WTC11 (cell line): ENCODE measurements around the gene ZXDC.

Experiments used
- ATF3 ChIP-seq: sonication (generic); formaldehyde crosslinking; conservative IDR thresholded peaks from 2 replicates; pipeline ENCODE4 v1.8.1; 2022; ENCODE audit warnings: mild to moderate bottlenecking, missing genetic modification reagents
- CREM ChIP-seq: sonication (generic); formaldehyde crosslinking; IDR thresholded peaks from 2 replicates; pipeline ENCODE4 v1.8.1; 2022; ENCODE audit warnings: mild to moderate bottlenecking, missing genetic modification reagents, moderate library complexity
- CTCF ChIP-seq: fragments of 200-600 bp; IDR thresholded peaks from 2 replicates; pipeline ENCODE4 v1.8.0; 2022; ENCODE audit warnings: antibody characterized with exemption
- ELF4 ChIP-seq: sonication (generic); formaldehyde crosslinking; IDR thresholded peaks from 2 replicates; pipeline ENCODE4 v1.8.1; 2022; ENCODE audit warnings: low read depth, mild to moderate bottlenecking, moderate library complexity, missing genetic modification reagents
- NR2C2 ChIP-seq: sonication (generic); formaldehyde crosslinking; IDR thresholded peaks from 2 replicates; pipeline ENCODE4 v1.8.0; 2022; ENCODE audit warnings: mild to moderate bottlenecking, missing genetic modification reagents
- ZNF416 ChIP-seq: fragments of 250-450 bp; sonication (Bioruptor Pico); IDR thresholded peaks from 2 replicates; pipeline ENCODE4 v1.9.0; 2021; ENCODE audit warnings: mild to moderate bottlenecking, inconsistent platforms

- no peak for TF ChIP-seq ATF3 (CRISPR knock-in tag)
- TF ChIP-seq ZNF416 (CRISPR knock-in tag), result no peak
- TF ChIP-seq CTCF, result no peak
- no peak for TF ChIP-seq ELF4 (CRISPR knock-in tag)
- no peak for TF ChIP-seq CREM
- no peak for TF ChIP-seq NR2C2 (CRISPR knock-in tag)
Measured at GRCh38 chr3:126424039-126424717, 51.5 kb downstream of the ZXDC start.
